ENCODE results near the gene CCNL1.
A peak's percentile ranks its signal among the peaks of the same experiment; 100 is the strongest.

DNA sequence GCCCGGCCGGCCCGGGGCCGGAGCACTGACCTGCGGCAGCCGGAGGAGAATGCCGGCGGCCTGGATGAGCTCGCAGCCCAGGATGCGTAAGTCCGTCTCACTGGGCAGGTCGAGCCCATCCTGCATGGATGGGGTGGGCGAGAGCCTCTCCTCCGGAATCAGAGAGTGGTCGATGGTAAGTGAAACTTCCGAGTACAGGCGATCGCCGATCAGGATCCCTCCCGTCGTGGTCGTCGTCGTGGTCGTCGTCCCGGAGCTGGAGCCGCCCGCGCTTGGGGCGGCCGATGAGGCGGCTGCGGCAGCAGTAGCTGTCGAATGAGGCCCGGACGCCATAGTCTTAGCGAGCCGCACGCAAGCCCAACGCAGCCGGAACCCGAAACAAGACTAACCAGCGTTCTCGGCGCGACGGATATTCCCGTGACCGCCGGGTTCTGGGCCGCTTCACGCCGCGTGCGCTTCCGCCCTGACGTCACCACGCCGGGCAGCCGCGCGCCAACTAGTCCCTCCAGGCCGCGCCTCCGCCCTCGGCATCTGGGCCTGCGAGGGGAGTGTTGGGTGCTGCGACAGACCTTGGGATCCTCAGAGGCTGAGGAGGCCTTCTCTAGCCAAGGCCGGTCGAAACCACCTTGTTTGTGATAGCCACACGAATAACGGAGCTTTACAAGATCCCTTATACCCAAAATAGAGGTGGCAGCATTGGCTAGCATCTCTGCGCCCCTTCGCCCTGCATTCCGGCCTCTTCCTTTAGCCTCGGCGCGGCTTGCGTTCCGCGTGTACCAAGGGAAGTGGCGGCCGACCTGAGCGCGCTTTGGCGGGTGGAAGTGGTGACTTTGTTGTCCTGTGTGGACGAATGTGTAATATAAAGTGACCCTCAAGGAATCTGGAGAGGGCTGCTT is at the start of gene CCNL1:
- TF ChIP-seq, protein P1, sequence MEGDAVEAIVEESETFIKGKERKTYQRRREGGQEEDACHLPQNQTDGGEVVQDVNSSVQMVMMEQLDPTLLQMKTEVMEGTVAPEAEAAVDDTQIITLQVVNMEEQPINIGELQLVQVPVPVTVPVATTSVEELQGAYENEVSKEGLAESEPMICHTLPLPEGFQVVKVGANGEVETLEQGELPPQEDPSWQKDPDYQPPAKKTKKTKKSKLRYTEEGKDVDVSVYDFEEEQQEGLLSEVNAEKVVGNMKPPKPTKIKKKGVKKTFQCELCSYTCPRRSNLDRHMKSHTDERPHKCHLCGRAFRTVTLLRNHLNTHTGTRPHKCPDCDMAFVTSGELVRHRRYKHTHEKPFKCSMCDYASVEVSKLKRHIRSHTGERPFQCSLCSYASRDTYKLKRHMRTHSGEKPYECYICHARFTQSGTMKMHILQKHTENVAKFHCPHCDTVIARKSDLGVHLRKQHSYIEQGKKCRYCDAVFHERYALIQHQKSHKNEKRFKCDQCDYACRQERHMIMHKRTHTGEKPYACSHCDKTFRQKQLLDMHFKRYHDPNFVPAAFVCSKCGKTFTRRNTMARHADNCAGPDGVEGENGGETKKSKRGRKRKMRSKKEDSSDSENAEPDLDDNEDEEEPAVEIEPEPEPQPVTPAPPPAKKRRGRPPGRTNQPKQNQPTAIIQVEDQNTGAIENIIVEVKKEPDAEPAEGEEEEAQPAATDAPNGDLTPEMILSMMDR (IDR thresholded peaks at IDR 0.05): peak in 2 of 4 experiments; percentile 17 to 23
- TF ChIP-seq POLR2A (IDR thresholded peaks at IDR 0.05) (peak; percentile 96), POLR2AphosphoS5 (IDR thresholded peaks at IDR 0.05) (peak; percentile 99)
